ENCODE data around the gene COPG1.

- TF ChIP-seq CTCF (IDR thresholded peaks at IDR 0.05): no peak
- TF ChIP-seq POLR2A (IDR thresholded peaks at IDR 0.05; ENCODE audit: low read depth): no peak
- no peak for TF ChIP-seq POLR2AphosphoS5 (IDR thresholded peaks at IDR 0.05)
- TF ChIP-seq EP300 (IDR thresholded peaks at IDR 0.05): no peak
Observed at GRCh38 chr3:129213238-129213637, 36.2 kb upstream of the COPG1 start.
